OCI-LY1 (cell line): ENCODE results near the gene FHIP1A.

Source experiments
- EZH2 ChIP-seq: fragments of 200-600 bp; sonication (generic), shearing (Covaris generic); IDR thresholded peaks from 2 replicates; pipeline ENCODE4 v1.8.0; 2017; ENCODE audit warnings: borderline replicate concordance, mixed run types, mild to moderate bottlenecking, antibody characterized with exemption, low read length, moderate library complexity, mixed read lengths
- TF ChIP-seq, protein P1 (sequence below): fragments of 200-600 bp; sonication (generic), shearing (Covaris generic); IDR thresholded peaks from 2 replicates; pipeline ENCODE4 v1.5.1; 2017; ENCODE audit warnings: mild to moderate bottlenecking, antibody characterized with exemption, low read length, moderate library complexity, mixed read lengths

DNA sequence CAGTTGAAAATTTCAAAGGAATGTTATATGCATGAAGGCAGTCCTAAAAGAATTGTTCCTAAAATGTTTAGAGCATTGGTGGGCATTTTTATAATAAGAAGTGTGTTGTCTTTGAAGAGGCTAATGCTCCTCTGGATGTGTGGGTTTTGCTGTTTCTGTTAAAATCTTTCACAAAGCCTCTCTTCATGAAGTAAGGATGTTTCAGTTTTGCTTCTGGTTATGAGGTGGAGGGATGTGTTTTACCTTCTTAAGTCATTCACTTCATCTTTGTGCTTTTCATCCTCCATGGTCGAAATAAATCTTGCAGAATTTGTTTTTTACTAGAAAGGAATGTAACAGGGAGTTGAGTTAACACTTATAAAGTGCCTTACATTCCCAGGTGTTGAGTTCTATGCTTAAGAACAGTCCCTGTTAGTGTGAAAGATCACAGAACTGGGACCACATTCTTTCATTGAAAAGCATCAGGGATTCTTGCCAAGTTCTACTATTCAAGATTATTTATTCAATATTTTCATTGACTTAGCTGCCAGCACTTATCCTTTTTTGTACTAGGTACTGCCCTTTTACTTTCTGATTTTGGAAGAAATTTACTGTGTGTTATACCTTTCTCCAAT, 21.1 kb downstream of the FHIP1A start:
- TF ChIP-seq, protein P1, sequence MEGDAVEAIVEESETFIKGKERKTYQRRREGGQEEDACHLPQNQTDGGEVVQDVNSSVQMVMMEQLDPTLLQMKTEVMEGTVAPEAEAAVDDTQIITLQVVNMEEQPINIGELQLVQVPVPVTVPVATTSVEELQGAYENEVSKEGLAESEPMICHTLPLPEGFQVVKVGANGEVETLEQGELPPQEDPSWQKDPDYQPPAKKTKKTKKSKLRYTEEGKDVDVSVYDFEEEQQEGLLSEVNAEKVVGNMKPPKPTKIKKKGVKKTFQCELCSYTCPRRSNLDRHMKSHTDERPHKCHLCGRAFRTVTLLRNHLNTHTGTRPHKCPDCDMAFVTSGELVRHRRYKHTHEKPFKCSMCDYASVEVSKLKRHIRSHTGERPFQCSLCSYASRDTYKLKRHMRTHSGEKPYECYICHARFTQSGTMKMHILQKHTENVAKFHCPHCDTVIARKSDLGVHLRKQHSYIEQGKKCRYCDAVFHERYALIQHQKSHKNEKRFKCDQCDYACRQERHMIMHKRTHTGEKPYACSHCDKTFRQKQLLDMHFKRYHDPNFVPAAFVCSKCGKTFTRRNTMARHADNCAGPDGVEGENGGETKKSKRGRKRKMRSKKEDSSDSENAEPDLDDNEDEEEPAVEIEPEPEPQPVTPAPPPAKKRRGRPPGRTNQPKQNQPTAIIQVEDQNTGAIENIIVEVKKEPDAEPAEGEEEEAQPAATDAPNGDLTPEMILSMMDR: no peak
- no peak for TF ChIP-seq EZH2
